H9 (cell line): ENCODE data around the gene CDH4. TPM values are rescaled to one million over a fixed set of nuclear protein-coding genes. Genes with fewer than 3 reads are reported as not detected.

Source experiments
- DNase-seq: peaks from one replicate; pipeline ENCODE4 v3.0.0-alpha.2; 2017
- H2AFZ ChIP-seq: one replicate; pipeline ENCODE4 v1.6.1; 2013; ENCODE audit warnings: mild to moderate bottlenecking, low read length, control low read depth, moderate library complexity
- H2AK5ac ChIP-seq: 2 replicates; pipeline ENCODE4 v1.6.1; 2013; ENCODE audit warnings: low read length, control low read depth, mixed read lengths; ENCODE audit not compliant: insufficient read length
- H2BK120ac ChIP-seq: one replicate; pipeline ENCODE4 v1.6.1; 2013; ENCODE audit warnings: low read depth, mild to moderate bottlenecking, low read length, control low read depth, inconsistent platforms; ENCODE audit not compliant: poor library complexity, severe bottlenecking
- H2BK12ac ChIP-seq: 2 replicates; pipeline ENCODE4 v1.6.1; 2013; ENCODE audit warnings: low read length, control low read depth, mixed read lengths, low read depth; ENCODE audit not compliant: insufficient read length
- H2BK15ac ChIP-seq: 2 replicates; pipeline ENCODE4 v1.6.1; 2013; ENCODE audit warnings: low read depth, low read length, control low read depth
- H2BK20ac ChIP-seq: one replicate; pipeline ENCODE4 v1.6.1; 2013; ENCODE audit warnings: low read depth, mild to moderate bottlenecking, low read length, control low read depth, inconsistent platforms; ENCODE audit not compliant: poor library complexity, severe bottlenecking
- H2BK5ac ChIP-seq: 2 replicates; pipeline ENCODE4 v1.6.1; 2013; ENCODE audit warnings: low read length, control low read depth, mixed read lengths; ENCODE audit not compliant: insufficient read length
- H3K14ac ChIP-seq: 2 replicates; pipeline ENCODE4 v1.6.1; 2013; ENCODE audit warnings: low read length, control low read depth; ENCODE audit not compliant: insufficient read depth
- H3K18ac ChIP-seq: 2 replicates; pipeline ENCODE4 v1.6.1; 2013; ENCODE audit warnings: low read depth, mild to moderate bottlenecking, mixed read lengths, low read length, control low read depth; ENCODE audit not compliant: insufficient read length
- H3K23ac ChIP-seq: 2 replicates; pipeline ENCODE4 v1.6.1; 2013; ENCODE audit warnings: low read length, control low read depth, mixed read lengths, low read depth; ENCODE audit not compliant: insufficient read length
- H3K23me2 ChIP-seq: 2 replicates; pipeline ENCODE4 v1.6.1; 2013; ENCODE audit warnings: low read depth, mild to moderate bottlenecking, mixed read lengths, low read length, control low read depth; ENCODE audit not compliant: insufficient read length, poor library complexity, severe bottlenecking
- H3K27ac ChIP-seq: 2 replicates; pipeline ENCODE4 v1.5.1; 2013; ENCODE audit warnings: low read length, control low read depth, mixed read lengths, low read depth; ENCODE audit not compliant: insufficient read length
- H3K27me3 ChIP-seq: 2 replicates; pipeline ENCODE4 v1.6.1; 2013; ENCODE audit warnings: low read length, control low read depth, inconsistent platforms; ENCODE audit not compliant: insufficient read depth
- H3K4ac ChIP-seq: 2 replicates; pipeline ENCODE4 v1.6.1; 2013; ENCODE audit warnings: low read depth, mild to moderate bottlenecking, control low read depth, inconsistent platforms, low read length, moderate library complexity
- H3K4me1 ChIP-seq: 2 replicates; pipeline ENCODE4 v1.6.1; 2013; ENCODE audit warnings: low read length, control low read depth, inconsistent platforms; ENCODE audit not compliant: insufficient read depth
- H3K4me2 ChIP-seq: 2 replicates; pipeline ENCODE4 v1.6.1; 2013; ENCODE audit warnings: low read length, control low read depth, mixed read lengths; ENCODE audit not compliant: insufficient read length, insufficient read depth
- H3K56ac ChIP-seq: 2 replicates; pipeline ENCODE4 v1.6.1; 2013; ENCODE audit warnings: low read depth, mild to moderate bottlenecking, mixed read lengths, low read length, control low read depth; ENCODE audit not compliant: insufficient read length
- H3K79me1 ChIP-seq: 2 replicates; pipeline ENCODE4 v1.6.1; 2013; ENCODE audit warnings: low read depth, mild to moderate bottlenecking, moderate library complexity, low read length, control low read depth, inconsistent platforms; ENCODE audit not compliant: insufficient read depth, poor library complexity, severe bottlenecking
- H3K79me2 ChIP-seq: 2 replicates; pipeline ENCODE4 v1.6.1; 2013; ENCODE audit warnings: low read length, control low read depth, inconsistent platforms; ENCODE audit not compliant: insufficient read depth
- H3K9ac ChIP-seq: 2 replicates; pipeline ENCODE4 v1.6.1; 2013; ENCODE audit warnings: low read length, control low read depth, mixed read lengths; ENCODE audit not compliant: insufficient read length; ENCODE audit errors: extremely low read depth
- H3K9me3 ChIP-seq: one replicate; pipeline ENCODE4 v1.6.1; 2013; ENCODE audit warnings: low read depth, low read length, inconsistent platforms; ENCODE audit not compliant: control insufficient read depth
- H3T11ph ChIP-seq: one replicate; pipeline ENCODE4 v1.6.1; 2013; ENCODE audit warnings: mild to moderate bottlenecking, low read length, control low read depth, inconsistent platforms
- H4K20me1 ChIP-seq: one replicate; pipeline ENCODE4 v1.6.1; 2013; ENCODE audit not compliant: control insufficient read depth, insufficient read length, insufficient read depth
- H4K5ac ChIP-seq: 2 replicates; pipeline ENCODE4 v1.6.1; 2013; ENCODE audit warnings: low read depth, mild to moderate bottlenecking, mixed read lengths, low read length, control low read depth; ENCODE audit not compliant: insufficient read length
- H4K8ac ChIP-seq: replicated peaks from 2 replicates; pipeline ENCODE4 v1.6.1; 2013; ENCODE audit warnings: low read length, control low read depth, mixed read lengths, low read depth; ENCODE audit not compliant: insufficient read length
- H4K91ac ChIP-seq: 2 replicates; pipeline ENCODE4 v1.6.1; 2013; ENCODE audit warnings: low read depth, mild to moderate bottlenecking, moderate library complexity, mixed read lengths, low read length, control low read depth; ENCODE audit not compliant: insufficient read length
- H3K27ac Mint-ChIP-seq, 3 experiments: 2 replicates in 2 of 3; 3 replicates in 1 of 3; pipeline ENCODE4 v1.8.0; 2020 to 2021; ENCODE audit warnings: mixed read lengths in 3 of 3, mild to moderate bottlenecking in 1 of 3, moderate library complexity in 1 of 3
- H3K27me3 Mint-ChIP-seq: 2 replicates; pipeline ENCODE4 v1.8.0; 2021; ENCODE audit warnings: low read depth, mild to moderate bottlenecking, moderate library complexity, mixed read lengths
- H3K36me3 Mint-ChIP-seq, 3 experiments: 2 replicates in 2 of 3; 3 replicates in 1 of 3; pipeline ENCODE4 v1.8.0; 2020 to 2021; ENCODE audit warnings: low read depth in 3 of 3, mixed read lengths in 3 of 3; ENCODE audit not compliant: insufficient read depth in 1 of 3
- H3K4me1 Mint-ChIP-seq, 2 experiments: 2 replicates each; pipeline ENCODE4 v1.8.0; 2020; ENCODE audit warnings: mixed read lengths in 2 of 2
- H3K4me3 Mint-ChIP-seq, 2 experiments: 2 replicates in 1 of 2; 3 replicates in 1 of 2; pipeline ENCODE4 v1.8.0; 2020 to 2021; ENCODE audit warnings: mild to moderate bottlenecking in 2 of 2, mixed read lengths in 2 of 2, moderate library complexity in 1 of 2
- H3K9me3 Mint-ChIP-seq, 2 experiments: 2 replicates in 1 of 2; 3 replicates in 1 of 2; pipeline ENCODE4 v1.8.0; 2020; ENCODE audit warnings: mild to moderate bottlenecking in 2 of 2, mixed read lengths in 2 of 2, moderate library complexity in 1 of 2
- CTCF ChIP-seq: fragments of 200-600 bp; sonication (generic); conservative IDR thresholded peaks from 3 replicates; pipeline ENCODE4 v1.8.0; 2021; ENCODE audit warnings: antibody characterized with exemption, mild to moderate bottlenecking
- WGBS: extraction: QIAGEN DNeasy Blood & Tissue Kit; methylation state at CpG from one replicate; pipeline ENCODE4 v1.1.7; 2013; ENCODE audit warnings: missing lambda C conversion rate, low lambda C conversion rate, mixed read lengths; ENCODE audit not compliant: insufficient read length; ENCODE audit errors: extremely low coverage; 5-methylcytosine and 5-hydroxymethylcytosine counted together
- total RNA-seq: library from RNA; stranded (reverse); gene quantifications from 2 replicates; pipeline ENCODE4 v1.2.1, GENCODE V29; 2021

CDH4 gene
- total RNA-seq, 1 experiment from 2014 or later, result 3.0 TPM

GRCh38 chr20:61310954-61311353, 58.9 kb downstream of the CDH4 start:
- no peak overlapping the region for H2AK5ac ChIP-seq
- H3K27ac Mint-ChIP-seq, result peak overlapping the region in 1 of 3 experiments; percentile 9; a peak in 1 of 7 replicates
- no peaks in the 10 kb centered on the region for H4K20me1 ChIP-seq
- H2BK20ac ChIP-seq, result no peak overlapping the region
- H4K8ac ChIP-seq, result no peak overlapping the region
- H3K14ac ChIP-seq, result no peak overlapping the region
- peaks cover 7% of the 10 kb centered on the region; the same call in 1 of the 2 replicates for H3K4me1 ChIP-seq
- peaks cover 27 to 36% of the 10 kb centered on the region in 2 experiments for H3K4me1 Mint-ChIP-seq
- no peak overlapping the region for H2BK12ac ChIP-seq
- no peak overlapping the region for H3K4me3 Mint-ChIP-seq
- no peaks in the 10 kb centered on the region; a peak in 1 of 5 replicates for H3K9me3 Mint-ChIP-seq
- no peaks in the 10 kb centered on the region for H3K23me2 ChIP-seq
- H3K23ac ChIP-seq, result no peak overlapping the region
- H2BK120ac ChIP-seq, result no peak overlapping the region
- H3K9ac ChIP-seq, result no peak overlapping the region
- H3K56ac ChIP-seq, result no peak overlapping the region
- H3T11ph ChIP-seq, result no peak overlapping the region
- no peak overlapping the region for H3K18ac ChIP-seq
- H4K91ac ChIP-seq, result no peak overlapping the region
- H3K27me3 ChIP-seq, result no peaks in the 10 kb centered on the region
- no peak overlapping the region for H3K4ac ChIP-seq
- H3K79me1 ChIP-seq, result no peaks in the 10 kb centered on the region
- no peak overlapping the region for H3K4me2 ChIP-seq
- H4K5ac ChIP-seq, result no peak overlapping the region
- H3K9me3 ChIP-seq, result no peaks in the 10 kb centered on the region
- no CpG with 5 or more reads among the region's 7 CpGs for WGBS
- no peak overlapping the region for H2BK15ac ChIP-seq
- H2BK5ac ChIP-seq, result no peak overlapping the region
- no peak for DNase-seq
- H3K27ac ChIP-seq, result no peak overlapping the region
- no peak for TF ChIP-seq CTCF
- H3K36me3 Mint-ChIP-seq, result no peaks in the 10 kb centered on the region; a peak in 1 of 7 replicates
- H3K27me3 Mint-ChIP-seq, result peaks cover 20% of the 10 kb centered on the region
- H2AFZ ChIP-seq, result no peak overlapping the region
- no peaks in the 10 kb centered on the region for H3K79me2 ChIP-seq
